HG03565 (cell line): ENCODE measurements around the gene ACACA.
A peak's percentile ranks its signal among the peaks of the same experiment; 100 is the strongest.
"Not testable (repeated sequence)": the region's sequence is repeated elsewhere in the genome, so short reads cannot be mapped to it uniquely, and the experiment has no call there.

Experiments used
- ATAC-seq: cut with Tn5 transposase; IDR thresholded peaks from one replicate; pipeline ENCODE4 v1.9.1; 2021; ENCODE audit warnings: mild to moderate bottlenecking, moderate library complexity; ENCODE audit not compliant: unreplicated experiment

ACACA gene

DNA sequence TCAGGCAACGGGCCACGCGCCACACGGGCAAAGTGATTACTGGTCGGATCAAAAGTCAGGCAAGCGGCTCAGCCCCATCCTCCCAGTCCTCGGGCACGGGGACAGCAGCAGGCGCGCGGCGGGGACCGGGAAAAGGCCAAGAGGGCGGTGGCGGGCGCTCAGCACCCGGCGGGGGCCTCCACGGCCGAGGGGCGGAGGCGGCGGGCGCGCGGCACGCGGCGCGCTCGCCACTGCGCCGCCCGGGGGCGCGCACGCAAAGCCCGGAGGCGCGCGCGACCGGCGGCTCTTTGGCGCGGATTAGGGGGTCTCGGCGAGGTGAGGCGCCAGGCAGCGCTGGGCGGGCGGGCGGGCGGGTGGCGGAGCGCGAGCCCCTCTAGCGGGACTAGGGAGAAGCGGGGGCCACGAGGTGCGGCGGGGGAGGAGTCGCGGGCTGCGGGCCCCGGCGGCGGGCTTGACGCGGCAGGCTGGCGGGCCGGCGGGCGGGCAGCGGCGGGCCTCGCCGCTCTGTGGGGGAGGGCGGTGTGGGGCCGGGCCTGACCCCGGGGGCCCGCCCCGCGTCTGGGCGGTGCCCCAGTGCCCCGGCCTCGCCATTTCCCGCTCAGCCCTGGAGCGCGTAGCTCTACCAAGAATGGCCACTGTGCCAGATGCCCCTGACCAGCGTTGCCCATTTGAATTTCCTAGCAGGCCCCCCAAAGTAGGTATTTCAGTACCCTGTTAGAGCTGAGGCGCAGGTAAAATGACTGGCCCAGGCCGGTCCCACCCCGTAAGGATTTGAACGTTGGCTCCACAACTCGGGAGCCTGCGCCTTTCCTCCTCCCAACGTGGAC lies at the start of gene ACACA, which contains the start of gene TADA2A:
Gene ACACA, minus strand, starts transcription at position 202 of the 827 bp plus-strand sequence. CDS start 537 bp downstream, outside the sequence.
Gene TADA2A, plus strand, starts transcription at position 252 of the 827 bp plus-strand sequence. CDS start 4,480 bp downstream, outside the sequence.
- ATAC-seq, result peak; percentile 67

GRCh38 chr17:37450112-37450511 lies 43.5 kb upstream of the ACACA start:
- no peak for ATAC-seq

- ATAC-seq, result no peak
These were observed 41.0 kb upstream of the ACACA start for GRCh38 chr17:37447641-37448040.

DNA sequence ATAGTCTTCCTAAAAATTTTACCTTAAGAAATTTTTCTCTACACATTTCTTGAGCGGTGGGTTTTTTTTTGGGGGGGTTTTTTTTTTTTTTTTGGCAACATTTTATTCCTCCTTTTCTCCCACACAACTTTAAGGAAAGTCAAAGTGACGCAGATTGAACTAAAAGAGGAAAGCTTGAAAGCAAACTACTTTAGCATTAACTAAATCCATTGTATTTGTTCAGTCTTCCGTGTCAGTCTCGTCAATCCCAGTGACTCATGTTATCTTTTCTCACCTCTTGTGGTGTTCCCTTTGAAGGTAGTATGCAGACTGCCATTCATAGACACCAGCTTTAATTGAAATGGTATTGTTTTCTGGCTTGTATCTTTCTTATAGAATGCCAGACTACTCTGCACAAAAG lies 39.4 kb upstream of the ACACA start:
- ATAC-seq, result no peak

- not testable (repeated sequence) for ATAC-seq
These were observed 34.9 kb upstream of the ACACA start for GRCh38 chr17:37441369-37442014.

GRCh38 chr17:37440424-37440823 lies 33.8 kb upstream of the ACACA start:
- ATAC-seq, result no peak

GRCh38 chr17:37438141-37438540 lies 31.5 kb upstream of the ACACA start:
- no peak for ATAC-seq

GRCh38 chr17:37432671-37433070 lies 26.0 kb upstream of the ACACA start:
- ATAC-seq, result no peak

DNA sequence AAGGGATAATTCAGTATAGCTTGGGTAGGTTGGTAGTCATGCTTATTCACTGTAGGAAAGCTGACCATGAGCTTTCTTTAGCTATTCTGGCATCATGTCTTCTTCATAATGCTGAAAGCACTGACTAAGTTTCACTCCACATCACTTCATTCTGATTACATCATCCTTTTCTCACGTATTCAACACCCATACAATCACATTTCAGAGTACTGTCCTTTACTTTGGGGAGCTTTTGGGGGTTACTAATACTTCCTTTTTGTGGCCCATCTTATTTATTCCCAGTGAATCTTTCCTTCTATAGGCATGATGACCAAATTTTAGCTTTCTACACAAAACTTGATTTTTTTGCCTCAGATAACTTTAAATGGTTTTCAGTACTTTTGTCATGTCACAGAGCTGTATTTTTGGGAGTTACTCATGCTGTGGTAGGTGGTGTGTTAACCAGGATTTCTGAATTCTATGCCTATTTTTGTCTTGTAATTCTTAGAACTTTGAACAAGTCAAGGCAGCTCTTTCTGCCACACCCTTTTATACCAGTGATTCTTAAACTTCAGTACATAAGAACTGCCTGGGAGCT lies 23.5 kb upstream of the ACACA start:
- no peak for ATAC-seq

- no peak for ATAC-seq
These were observed 22.8 kb upstream of the ACACA start for GRCh38 chr17:37429453-37429852.

- no peak for ATAC-seq
These were observed 22.4 kb upstream of the ACACA start for GRCh38 chr17:37429039-37429438.

DNA sequence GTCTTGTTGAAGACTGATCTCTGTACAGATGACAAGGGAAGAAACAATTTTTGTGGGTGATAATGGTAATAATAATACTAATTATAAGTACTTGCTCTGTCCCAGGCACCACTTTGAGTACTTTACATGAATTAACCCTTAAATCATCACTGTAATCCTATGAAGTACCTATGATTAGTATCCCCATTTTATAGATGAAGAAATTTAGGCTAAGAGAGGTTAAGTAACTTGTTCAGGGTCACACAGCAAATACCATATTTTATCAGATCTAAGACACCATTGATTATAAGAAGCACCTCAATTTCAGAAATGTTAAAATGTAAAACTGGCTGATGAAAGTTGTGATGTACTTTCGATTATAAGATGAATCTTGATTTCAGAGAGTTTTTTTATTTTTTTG lies 18.6 kb upstream of the ACACA start:
- no peak for ATAC-seq

DNA sequence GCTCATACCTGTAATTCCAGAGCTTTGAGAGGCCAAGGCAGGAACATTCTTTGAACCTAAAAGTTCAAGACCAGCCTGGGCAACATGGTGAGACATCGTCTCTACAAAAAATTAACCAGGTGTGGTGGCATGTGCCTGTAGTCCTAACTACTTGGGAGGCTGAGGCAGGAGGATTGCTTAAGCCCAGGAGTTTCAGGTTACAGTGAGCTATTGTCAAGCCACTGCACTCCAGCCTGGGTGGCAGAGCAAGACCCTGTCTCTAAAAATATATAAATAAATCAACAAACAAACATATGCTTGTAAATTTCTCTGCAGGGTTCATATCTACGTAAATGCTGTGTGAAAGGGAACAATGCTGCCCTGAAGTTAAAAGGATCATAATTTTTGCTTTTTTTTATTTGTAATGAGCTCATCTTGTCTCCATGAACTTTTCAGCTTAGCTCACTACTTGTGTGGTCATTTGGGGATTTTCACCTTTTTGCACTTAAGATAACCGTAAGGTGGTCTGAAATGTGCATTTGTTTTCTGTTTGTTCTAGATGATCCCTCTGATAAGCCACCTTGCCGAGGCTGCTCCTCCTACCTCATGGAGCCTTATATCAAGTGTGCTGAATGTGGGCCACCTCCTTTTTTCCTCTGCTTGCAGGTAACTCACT lies 16.5 kb upstream of the ACACA start:
- ATAC-seq, result no peak

DNA sequence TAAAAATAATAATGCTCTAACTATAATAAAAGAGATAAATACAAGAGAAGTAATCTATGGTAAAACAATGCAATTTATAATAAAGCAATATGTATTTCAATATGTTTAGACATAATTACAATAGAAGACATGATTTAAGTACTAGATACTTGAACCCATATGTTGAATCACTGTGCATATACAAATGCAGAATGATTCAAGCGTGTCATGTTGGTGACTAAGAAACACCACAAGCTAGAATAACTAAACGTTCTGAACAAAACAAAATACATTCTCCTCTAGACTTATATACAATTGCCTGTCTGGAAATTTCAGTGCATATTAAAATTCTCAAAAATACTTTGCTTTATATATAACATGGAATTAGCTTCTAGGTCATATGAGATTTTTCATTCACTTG lies 11.2 kb upstream of the ACACA start:
- ATAC-seq, result no peak

DNA sequence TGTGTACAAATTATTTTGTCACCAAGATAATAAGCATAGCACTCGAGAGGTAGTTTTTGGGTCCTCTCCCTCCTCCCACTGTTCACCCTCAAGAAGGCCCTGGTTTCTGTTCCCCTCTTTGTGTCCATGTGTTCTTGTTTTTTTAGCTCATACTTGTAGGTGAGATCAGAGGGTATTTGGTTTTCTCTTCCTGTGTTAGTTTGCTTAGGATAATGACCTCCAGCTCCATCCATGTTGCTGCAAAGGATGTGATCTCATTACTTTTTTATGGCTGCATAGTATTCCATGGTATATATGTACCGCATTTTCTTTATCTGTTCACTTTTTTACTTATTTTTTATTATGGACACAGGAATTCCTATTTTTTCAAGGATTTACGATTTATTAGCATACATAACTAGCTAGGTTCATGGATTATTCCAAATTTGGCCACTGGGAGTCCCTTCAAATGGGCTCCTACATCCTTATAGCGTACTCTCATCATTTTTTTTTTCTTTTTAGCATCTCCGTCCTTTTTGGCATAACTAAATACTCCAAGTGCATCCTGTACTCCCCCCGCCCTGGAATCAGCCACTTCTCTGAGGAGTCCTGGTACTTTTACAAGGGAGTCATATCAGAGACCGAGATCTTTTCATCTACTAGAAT lies 7.4 kb upstream of the ACACA start:
- ATAC-seq, result no peak

GRCh38 chr17:37410357-37410756 lies 3.7 kb upstream of the ACACA start:
- no peak for ATAC-seq

GRCh38 chr17:37408145-37408479 lies 1.5 kb upstream of the ACACA start:
- not testable (repeated sequence) for ATAC-seq

DNA sequence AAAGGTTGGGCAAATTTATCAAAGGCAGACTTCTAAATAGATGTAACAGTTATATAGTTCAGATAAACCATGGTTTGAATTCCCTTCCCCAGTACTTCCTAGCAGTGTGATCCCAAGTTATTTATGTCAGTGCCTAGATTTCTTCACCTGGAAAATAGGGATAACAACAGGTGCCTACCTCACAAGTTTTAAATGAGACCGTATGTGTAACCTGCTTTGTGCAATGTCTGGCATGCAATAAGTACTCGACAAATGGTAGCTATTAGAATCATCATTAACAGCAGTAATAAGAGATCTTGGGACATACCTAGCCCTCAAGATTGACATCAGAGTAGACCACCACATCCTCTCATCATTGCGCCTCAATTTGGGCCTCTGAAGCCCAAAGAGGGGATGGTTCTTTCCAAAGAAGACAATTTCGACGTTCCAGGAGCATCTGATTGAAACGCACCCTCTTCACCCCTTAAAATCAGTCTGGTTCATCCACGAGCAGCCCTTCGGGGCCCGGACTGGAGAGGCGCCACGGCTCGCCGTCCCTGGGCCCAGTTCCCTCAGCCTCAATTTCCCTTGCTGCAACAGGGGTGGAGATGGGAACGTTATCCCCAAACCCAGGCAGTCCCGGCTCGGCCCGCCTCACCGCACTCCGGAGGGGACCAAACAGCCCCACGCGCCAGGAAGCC lies 541 bp downstream of the ACACA start:
- peak; percentile 22 for ATAC-seq

GRCh38 chr17:37405522-37405921 lies 1.1 kb downstream of the ACACA start:
- not testable (repeated sequence) for ATAC-seq

- ATAC-seq, result no peak
These were observed 6.1 kb downstream of the ACACA start for GRCh38 chr17:37400505-37400904.
